Neuronal stem cell (in vitro differentiated cells): Measurements from ENCODE around the gene FBXO2.

Experiments
- DNase-seq: peaks from one replicate; pipeline ENCODE4 v3.0.0-alpha.2; 2013; ENCODE audit warnings: low spot score
- H2AFZ ChIP-seq: one replicate; pipeline ENCODE4 v1.6.1; 2013; ENCODE audit warnings: mild to moderate bottlenecking, low read length, inconsistent platforms
- H2AK5ac ChIP-seq: 2 replicates; pipeline ENCODE4 v1.6.1; 2013; ENCODE audit warnings: low read depth, mild to moderate bottlenecking, inconsistent platforms, low read length, moderate library complexity, mixed read lengths
- H2BK120ac ChIP-seq: 2 replicates; pipeline ENCODE4 v1.6.1; 2013; ENCODE audit warnings: low read depth, mild to moderate bottlenecking, inconsistent platforms, low read length, moderate library complexity, mixed read lengths
- H2BK12ac ChIP-seq: one replicate; pipeline ENCODE4 v1.6.1; 2013; ENCODE audit warnings: low read length, inconsistent platforms
- H2BK15ac ChIP-seq: 2 replicates; pipeline ENCODE4 v1.6.1; 2013; ENCODE audit warnings: mild to moderate bottlenecking, low read length, inconsistent platforms, mixed read lengths
- H2BK5ac ChIP-seq: one replicate; pipeline ENCODE4 v1.6.1; 2013; ENCODE audit warnings: inconsistent platforms, mild to moderate bottlenecking, low read length, moderate library complexity
- H3K14ac ChIP-seq: one replicate; pipeline ENCODE4 v1.6.1; 2013; ENCODE audit warnings: low read length, inconsistent platforms
- H3K18ac ChIP-seq: 2 replicates; pipeline ENCODE4 v1.6.1; 2013; ENCODE audit warnings: low read length, inconsistent platforms
- H3K23ac ChIP-seq: 2 replicates; pipeline ENCODE4 v1.6.1; 2013; ENCODE audit warnings: low read depth, mild to moderate bottlenecking, mixed read lengths, low read length, inconsistent platforms; ENCODE audit not compliant: poor library complexity
- H3K27ac ChIP-seq: replicated peaks from 3 replicates; pipeline ENCODE4 v1.5.1; 2013; ENCODE audit warnings: low read length, inconsistent platforms
- H3K27me3 ChIP-seq, 3 experiments: 2 replicates each; pipeline ENCODE4 v1.6.1; 2013; ENCODE audit warnings: low read length in 3 of 3, mild to moderate bottlenecking in 2 of 3, inconsistent platforms in 1 of 3, low read depth in 1 of 3, mixed read lengths in 1 of 3, moderate library complexity in 1 of 3; ENCODE audit not compliant: control insufficient read depth in 3 of 3, insufficient read depth in 3 of 3
- H3K36me3 ChIP-seq, 2 donors: replicated peaks in 1 of 2; 2 replicates each; pipeline ENCODE4 v1.6.1; 2013; ENCODE audit warnings: low read length in 2 of 2; ENCODE audit not compliant: control insufficient read depth in 2 of 2, insufficient read depth in 2 of 2
- H3K4ac ChIP-seq: 2 replicates; pipeline ENCODE4 v1.6.1; 2013; ENCODE audit warnings: inconsistent platforms, mild to moderate bottlenecking, low read length, moderate library complexity
- H3K4me1 ChIP-seq, 2 donors: 1 replicate in 1 of 2; 2 replicates in 1 of 2; pipeline ENCODE4 v1.6.1; 2013; ENCODE audit warnings: low read length in 2 of 2, low read depth in 1 of 2; ENCODE audit not compliant: control insufficient read depth in 2 of 2, insufficient read depth in 1 of 2
- H3K4me2 ChIP-seq: one replicate; pipeline ENCODE4 v1.6.1; 2013; ENCODE audit warnings: mild to moderate bottlenecking, low read length, inconsistent platforms; ENCODE audit not compliant: insufficient read depth, poor library complexity, severe bottlenecking
- H3K4me3 ChIP-seq, 2 donors: 2 replicates each; pipeline ENCODE4 v1.5.1; 2013; ENCODE audit warnings: low read length in 2 of 2, mild to moderate bottlenecking in 2 of 2, inconsistent platforms in 1 of 2, moderate library complexity in 1 of 2
- H3K79me1 ChIP-seq: one replicate; pipeline ENCODE4 v1.6.1; 2013; ENCODE audit warnings: low read depth, mild to moderate bottlenecking, inconsistent platforms, low read length, moderate library complexity
- H3K9ac ChIP-seq: one replicate; pipeline ENCODE4 v1.6.1; 2013; ENCODE audit warnings: mild to moderate bottlenecking, low read depth, low read length, inconsistent platforms; ENCODE audit not compliant: poor library complexity
- H3K9me3 ChIP-seq, 2 donors: replicated peaks in 1 of 2; 2 replicates each; pipeline versions ENCODE3 to v1.6.1; 2013; ENCODE audit warnings: low read length in 2 of 2, mild to moderate bottlenecking in 2 of 2, inconsistent platforms in 1 of 2, low read depth in 1 of 2, mixed read lengths in 1 of 2, moderate library complexity in 1 of 2; ENCODE audit not compliant: control insufficient read depth in 2 of 2, insufficient read depth in 1 of 2
- H4K8ac ChIP-seq: one replicate; pipeline ENCODE4 v1.6.1; 2013; ENCODE audit warnings: low read depth, mild to moderate bottlenecking, inconsistent platforms, low read length, moderate library complexity
- H4K91ac ChIP-seq: one replicate; pipeline ENCODE4 v1.6.1; 2013; ENCODE audit warnings: low read length, low read depth, mild to moderate bottlenecking, inconsistent platforms; ENCODE audit not compliant: poor library complexity
- WGBS, 2 donors: extraction: QIAGEN DNeasy Blood & Tissue Kit; methylation state at CpG; one replicate each; pipeline ENCODE4 v1.1.7; 2013; ENCODE audit warnings: missing lambda C conversion rate in 2 of 2, mixed read lengths in 1 of 2; ENCODE audit not compliant: insufficient read length in 2 of 2, insufficient replicate concordance in 1 of 2; ENCODE audit errors: extremely low coverage in 2 of 2; 5-methylcytosine and 5-hydroxymethylcytosine counted together

FBXO2 gene

GRCh38 chr1:11695861-11696260 is 41.6 kb upstream of the FBXO2 start:
- Histone ChIP-seq H3K4me2 (peak overlapping the region; percentile 4), H2BK120ac (no peak overlapping the region), H3K36me3 (peaks cover 0 to 8% of the 10 kb centered on the region in 2 donors), H3K18ac (peak overlapping the region; percentile 54), H3K4ac (no peak overlapping the region), H3K79me1 (no peaks in the 10 kb centered on the region), H3K27ac (no peak overlapping the region), H3K23ac (no peak overlapping the region), H3K27me3 (peaks cover 0 to 12% (median 0%) of the 10 kb centered on the region in 3 experiments), H2BK5ac (no peak overlapping the region), H3K9ac (peak overlapping the region; percentile 40), H2AK5ac (no peak overlapping the region), H4K8ac (no peak overlapping the region), H3K4me3 (no peak overlapping the region), H3K4me1 (peaks cover 13 to 21% of the 10 kb centered on the region in 2 donors), H3K9me3 (no peaks in the 10 kb centered on the region), H2BK15ac (no peak overlapping the region), H4K91ac (peak overlapping the region; percentile 48), H2AFZ (no peak overlapping the region), H2BK12ac (peak overlapping the region; percentile 35), H3K14ac (no peak overlapping the region)
- no CpG with 5 or more reads among the region's 6 CpGs for WGBS, 2 donors
- no peak for DNase-seq

- Histone ChIP-seq H2AK5ac (peak overlapping the region; percentile 92), H4K8ac (peak overlapping the region; percentile 30), H3K4me3 (no peak overlapping the region), H2BK120ac (peak overlapping the region; percentile 81), H2BK15ac (peak overlapping the region; percentile 93), H2BK5ac (no peak overlapping the region), H3K9me3 (no peaks in the 10 kb centered on the region), H3K27me3 (peaks cover 0 to 12% (median 0%) of the 10 kb centered on the region in 3 experiments), H3K9ac (no peak overlapping the region), H3K4me2 (no peak overlapping the region), H3K18ac (peak overlapping the region; percentile 83), H3K79me1 (no peaks in the 10 kb centered on the region), H3K14ac (no peak overlapping the region), H3K36me3 (peaks cover 0 to 8% of the 10 kb centered on the region in 2 donors), H4K91ac (no peak overlapping the region), H3K4ac (peak overlapping the region; percentile 39), H3K23ac (peak overlapping the region; percentile 33), H2AFZ (no peak overlapping the region), H3K27ac (no peak overlapping the region), H3K4me1 (peaks cover 22 to 29% of the 10 kb centered on the region in 2 donors), H2BK12ac (peak overlapping the region; percentile 95)
- DNase-seq = no peak
- WGBS, 2 donors = no CpG with 5 or more reads among the region's 5 CpGs
Measured at GRCh38 chr1:11693917-11694316, 39.7 kb upstream of the FBXO2 start.

GRCh38 chr1:11693024-11693590 is 38.9 kb upstream of the FBXO2 start:
- Histone ChIP-seq H3K23ac (peak overlapping the region; percentile 12), H2BK15ac (peak overlapping the region; percentile 93), H2BK120ac (no peak overlapping the region), H2AFZ (no peak overlapping the region), H2AK5ac (peak overlapping the region; percentile 92), H3K79me1 (no peaks in the 10 kb centered on the region), H2BK5ac (no peak overlapping the region), H3K27ac (no peak overlapping the region), H4K8ac (no peak overlapping the region), H3K4me1 (peaks cover 22 to 29% of the 10 kb centered on the region in 2 donors), H3K4me3 (peak overlapping the region in 1 of 2 donors; percentile 69), H3K4me2 (no peak overlapping the region), H3K9me3 (no peaks in the 10 kb centered on the region), H3K27me3 (peaks cover 0 to 12% (median 0%) of the 10 kb centered on the region in 3 experiments), H2BK12ac (no peak overlapping the region), H3K4ac (no peak overlapping the region), H4K91ac (no peak overlapping the region), H3K14ac (no peak overlapping the region), H3K36me3 (peaks cover 0 to 8% of the 10 kb centered on the region in 2 donors), H3K9ac (no peak overlapping the region), H3K18ac (no peak overlapping the region)
- no CpG with 5 or more reads among the region's 6 CpGs for WGBS, 2 donors
- no peak for DNase-seq

- Histone ChIP-seq H3K4me1 (peaks cover 22 to 29% of the 10 kb centered on the region in 2 donors), H3K27ac (no peak overlapping the region), H3K4ac (peak overlapping the region; percentile 76), H3K4me3 (peak overlapping the region; percentile 69 to 95), H3K4me2 (peak overlapping the region; percentile 77), H3K9ac (peak overlapping the region; percentile 81), H2BK12ac (peak overlapping the region; percentile 98), H2BK5ac (peak overlapping the region; percentile 75), H3K79me1 (no peaks in the 10 kb centered on the region), H3K18ac (peak overlapping the region; percentile 94), H3K23ac (peak overlapping the region; percentile 73), H3K9me3 (no peaks in the 10 kb centered on the region), H3K14ac (peak overlapping the region; percentile 56), H4K91ac (no peak overlapping the region), H4K8ac (peak overlapping the region; percentile 43), H2BK120ac (peak overlapping the region; percentile 72), H2BK15ac (peak overlapping the region; percentile 96), H3K27me3 (peaks cover 0 to 12% (median 0%) of the 10 kb centered on the region in 3 experiments), H3K36me3 (peaks cover 0 to 16% of the 10 kb centered on the region in 2 donors), H2AFZ (peak overlapping the region; percentile 54), H2AK5ac (peak overlapping the region; percentile 95)
- DNase-seq = no peak
- no CpG with 5 or more reads among the region's 64 CpGs for WGBS, 2 donors
Measured at GRCh38 chr1:11691928-11692711, 37.9 kb upstream of the FBXO2 start.
